ENCODE results near the gene ZFAND6.
"Not testable (repeated sequence)": the region's sequence is repeated elsewhere in the genome, so short reads cannot be mapped to it uniquely, and the experiment has no call there.

Gene ZFAND6

DNA sequence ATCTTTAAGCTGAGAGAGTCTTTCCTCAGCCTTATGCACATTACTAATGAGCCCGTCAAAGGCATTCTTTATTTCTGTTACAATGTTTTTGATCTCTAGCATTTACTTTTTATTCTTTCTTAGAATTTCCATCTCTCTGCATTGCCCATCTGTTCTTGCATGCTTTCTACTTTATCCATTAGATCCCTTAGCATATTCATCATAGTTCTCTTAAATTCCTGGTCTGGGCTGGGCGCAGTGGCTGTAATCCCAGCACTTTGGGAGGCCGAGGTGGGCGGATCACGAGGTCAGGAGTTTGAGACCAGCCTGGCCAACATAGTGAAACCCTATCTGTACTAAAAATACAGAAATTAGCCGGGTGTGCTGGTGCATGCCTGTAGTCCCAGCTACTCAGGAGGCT lies 39.3 kb upstream of the ZFAND6 start:
- not testable (repeated sequence) for H3K27ac ChIP-seq (ENCODE audit: low read depth, low read length); H2AFZ ChIP-seq (ENCODE audit: low read length, unreplicated experiment); H3K4me3 ChIP-seq (ENCODE audit: low read depth, low read length); H3K79me2 ChIP-seq (ENCODE audit: control insufficient read depth, insufficient read depth, low read length, unreplicated experiment); H3K36me3 ChIP-seq (ENCODE audit: insufficient read depth, low read length); H3K4me1 ChIP-seq (ENCODE audit: control insufficient read depth, insufficient read depth, low read length, unreplicated experiment); H3K27me3 ChIP-seq (ENCODE audit: insufficient read depth, low read length)

DNA sequence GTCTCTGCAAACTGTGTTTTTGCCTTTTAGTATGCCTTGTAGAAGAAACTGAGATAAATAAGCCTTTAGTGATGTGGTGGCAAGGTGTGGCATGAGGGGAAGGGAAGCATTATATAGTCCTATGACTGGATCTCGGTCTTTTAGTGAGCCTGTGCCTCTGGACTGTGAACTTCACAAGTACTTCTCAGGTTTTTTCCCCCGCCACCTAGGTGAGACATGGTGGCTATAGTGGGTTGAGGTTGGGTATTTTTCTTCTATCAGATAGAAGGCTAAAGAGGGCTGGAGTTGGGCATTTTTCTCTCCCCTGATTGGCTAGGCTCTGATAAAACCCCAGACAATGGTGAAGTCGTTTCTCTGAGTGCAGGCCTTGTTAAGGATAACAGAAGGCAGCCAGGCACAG lies 38.7 kb upstream of the ZFAND6 start:
- H2AFZ ChIP-seq (ENCODE audit: low read length, unreplicated experiment): no peak overlapping the region
- no peak overlapping the region for H3K27ac ChIP-seq (ENCODE audit: low read depth, low read length)
- no peaks in the 10 kb centered on the region for H3K79me2 ChIP-seq (ENCODE audit: control insufficient read depth, insufficient read depth, low read length, unreplicated experiment)
- H3K27me3 ChIP-seq (ENCODE audit: insufficient read depth, low read length): no peaks in the 10 kb centered on the region
- no peaks in the 10 kb centered on the region for H3K36me3 ChIP-seq (ENCODE audit: insufficient read depth, low read length)
- no peak overlapping the region for H3K4me3 ChIP-seq (ENCODE audit: low read depth, low read length)
- H3K4me1 ChIP-seq (ENCODE audit: control insufficient read depth, insufficient read depth, low read length, unreplicated experiment): no peaks in the 10 kb centered on the region

DNA sequence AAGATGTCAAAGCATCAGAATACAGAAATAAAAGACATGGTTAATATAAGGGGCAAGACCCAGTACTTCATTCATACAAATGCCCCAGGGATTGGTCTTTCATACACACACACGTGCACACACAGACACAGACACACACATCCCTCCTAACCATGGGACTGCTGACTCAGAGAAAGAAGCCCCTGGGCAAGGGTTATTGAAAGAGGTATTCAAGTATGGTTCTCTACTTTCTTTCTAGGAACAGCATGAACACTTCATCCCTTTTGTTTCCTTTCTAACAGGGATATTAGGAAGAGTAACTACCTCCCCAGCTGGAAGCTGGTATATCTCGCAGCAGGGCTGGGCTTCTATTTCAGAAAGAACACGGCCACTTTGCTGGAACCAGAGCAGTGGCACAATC lies 33.2 kb upstream of the ZFAND6 start:
- H3K79me2 ChIP-seq (ENCODE audit: control insufficient read depth, insufficient read depth, low read length, unreplicated experiment): no peaks in the 10 kb centered on the region
- H3K27ac ChIP-seq (ENCODE audit: low read depth, low read length): no peak overlapping the region
- no peaks in the 10 kb centered on the region for H3K4me1 ChIP-seq (ENCODE audit: control insufficient read depth, insufficient read depth, low read length, unreplicated experiment)
- H3K36me3 ChIP-seq (ENCODE audit: insufficient read depth, low read length): no peaks in the 10 kb centered on the region
- no peak overlapping the region for H2AFZ ChIP-seq (ENCODE audit: low read length, unreplicated experiment)
- no peaks in the 10 kb centered on the region for H3K27me3 ChIP-seq (ENCODE audit: insufficient read depth, low read length)
- H3K4me3 ChIP-seq (ENCODE audit: low read depth, low read length): no peak overlapping the region

DNA sequence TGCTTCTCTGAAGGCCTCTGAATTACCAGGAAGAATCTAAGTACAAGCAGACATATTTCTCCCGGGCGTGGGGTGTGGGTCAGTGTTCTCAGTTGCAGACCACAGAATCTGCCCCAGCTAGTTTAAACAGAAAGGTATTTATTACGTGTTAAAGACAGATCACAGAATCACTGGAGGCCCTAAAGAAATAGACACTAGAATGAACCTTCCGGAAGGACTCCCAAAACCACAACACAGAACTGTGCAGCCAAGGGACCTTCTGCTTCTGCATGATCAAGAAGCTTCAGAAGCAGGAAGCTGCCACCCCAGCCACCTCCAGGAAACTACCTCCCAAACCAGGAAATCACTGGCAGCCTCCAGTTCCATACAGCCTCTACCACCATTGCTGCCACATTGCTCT lies 32.7 kb upstream of the ZFAND6 start:
- Histone ChIP-seq H3K4me1 (ENCODE audit: control insufficient read depth, insufficient read depth, low read length, unreplicated experiment) (peaks cover 3% of the 10 kb centered on the region), H3K27me3 (ENCODE audit: insufficient read depth, low read length) (no peaks in the 10 kb centered on the region), H3K36me3 (ENCODE audit: insufficient read depth, low read length) (no peaks in the 10 kb centered on the region), H2AFZ (ENCODE audit: low read length, unreplicated experiment) (no peak overlapping the region), H3K27ac (ENCODE audit: low read depth, low read length) (no peak overlapping the region), H3K79me2 (ENCODE audit: control insufficient read depth, insufficient read depth, low read length, unreplicated experiment) (no peaks in the 10 kb centered on the region), H3K4me3 (ENCODE audit: low read depth, low read length) (no peak overlapping the region)

DNA sequence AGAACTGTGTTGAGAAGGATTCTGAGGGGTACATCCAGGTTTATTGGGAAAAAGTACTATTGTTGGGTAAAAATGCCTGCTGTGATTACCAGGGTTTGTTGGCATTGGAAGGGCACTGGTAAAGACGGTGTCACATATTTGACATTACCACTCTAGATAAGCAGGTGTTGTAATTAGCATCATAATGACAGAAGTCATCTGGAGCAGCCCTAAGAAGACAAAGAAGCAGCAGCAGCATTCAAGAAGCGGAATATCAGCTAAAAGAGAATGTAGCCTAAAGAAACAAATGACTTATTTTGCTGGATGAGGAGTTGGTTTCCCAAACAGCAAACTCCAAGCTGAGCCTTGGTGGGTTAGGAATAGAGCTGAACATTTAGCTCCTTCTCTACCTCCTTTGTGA lies 30.5 kb upstream of the ZFAND6 start:
- H3K4me1 ChIP-seq (ENCODE audit: control insufficient read depth, insufficient read depth, low read length, unreplicated experiment): peaks cover 21% of the 10 kb centered on the region
- H3K4me3 ChIP-seq (ENCODE audit: low read depth, low read length): no peak overlapping the region
- no peaks in the 10 kb centered on the region for H3K79me2 ChIP-seq (ENCODE audit: control insufficient read depth, insufficient read depth, low read length, unreplicated experiment)
- no peaks in the 10 kb centered on the region for H3K27me3 ChIP-seq (ENCODE audit: insufficient read depth, low read length)
- no peak overlapping the region for H2AFZ ChIP-seq (ENCODE audit: low read length, unreplicated experiment)
- no peaks in the 10 kb centered on the region for H3K36me3 ChIP-seq (ENCODE audit: insufficient read depth, low read length)
- H3K27ac ChIP-seq (ENCODE audit: low read depth, low read length): no peak overlapping the region

DNA sequence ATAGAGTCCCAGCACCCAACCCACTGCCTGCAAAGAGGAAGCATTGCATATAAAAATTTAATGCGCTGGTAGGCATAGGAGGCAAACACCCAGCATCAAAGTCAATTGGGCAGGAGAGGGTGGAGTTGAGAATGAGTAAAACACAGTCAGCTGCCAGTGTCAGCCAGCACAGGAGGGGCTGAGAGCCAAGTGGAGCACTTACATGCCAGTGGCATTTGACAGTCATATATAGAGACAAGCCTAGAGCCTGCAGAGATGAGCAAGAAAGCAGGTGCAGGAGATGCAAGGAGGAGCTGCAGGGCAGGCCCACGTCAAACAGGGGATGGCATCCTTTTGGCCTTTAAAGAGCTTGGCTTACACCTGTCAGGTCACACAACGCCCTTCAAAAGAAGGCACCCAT lies 27.6 kb upstream of the ZFAND6 start:
- Histone ChIP-seq H3K27me3 (ENCODE audit: insufficient read depth, low read length) (no peaks in the 10 kb centered on the region), H3K79me2 (ENCODE audit: control insufficient read depth, insufficient read depth, low read length, unreplicated experiment) (no peaks in the 10 kb centered on the region), H3K36me3 (ENCODE audit: insufficient read depth, low read length) (no peaks in the 10 kb centered on the region), H2AFZ (ENCODE audit: low read length, unreplicated experiment) (no peak overlapping the region), H3K4me3 (ENCODE audit: low read depth, low read length) (no peak overlapping the region), H3K27ac (ENCODE audit: low read depth, low read length) (no peak overlapping the region), H3K4me1 (ENCODE audit: control insufficient read depth, insufficient read depth, low read length, unreplicated experiment) (peaks cover 21% of the 10 kb centered on the region)

DNA sequence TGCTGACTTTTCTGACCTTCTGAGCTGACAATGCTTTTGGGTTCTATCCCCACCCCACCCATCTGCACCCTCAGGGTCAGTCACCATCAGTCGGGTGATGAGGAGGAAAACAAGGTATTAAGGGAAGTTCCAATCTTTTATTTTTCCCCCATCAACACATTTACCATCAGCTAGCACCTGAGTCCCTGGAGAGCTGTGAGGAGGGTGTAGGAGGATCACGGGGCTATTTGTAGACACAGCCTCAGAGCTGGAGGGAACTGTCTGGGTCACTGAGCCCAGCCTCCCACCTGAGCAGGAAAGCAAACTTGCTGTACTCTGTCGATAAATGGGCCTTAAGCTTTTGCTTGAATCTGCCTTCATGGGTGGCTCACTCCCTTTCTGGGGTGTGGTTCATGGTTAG lies 24.8 kb upstream of the ZFAND6 start:
- H3K79me2 ChIP-seq (ENCODE audit: control insufficient read depth, insufficient read depth, low read length, unreplicated experiment): no peaks in the 10 kb centered on the region

DNA sequence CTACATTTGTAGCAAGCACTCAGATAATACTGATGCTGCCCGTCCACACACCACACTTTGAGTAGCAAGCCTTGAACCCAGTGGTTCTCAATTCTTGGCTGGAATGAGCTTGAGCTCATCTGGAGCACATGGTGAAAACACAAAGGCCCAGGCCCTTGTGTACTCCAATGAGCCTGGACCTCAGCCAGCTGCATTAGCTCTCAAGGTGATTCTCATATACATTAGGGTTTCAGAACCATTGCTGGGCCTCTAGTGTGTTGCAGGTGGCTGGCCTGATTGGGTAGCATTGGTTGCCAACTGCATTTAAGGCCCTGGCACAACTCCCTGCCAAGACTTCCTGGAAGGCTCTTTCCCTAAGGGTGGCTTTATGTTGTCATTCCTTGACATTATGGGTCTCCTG lies 23.4 kb upstream of the ZFAND6 start:
- no peaks in the 10 kb centered on the region for H3K79me2 ChIP-seq (ENCODE audit: control insufficient read depth, insufficient read depth, low read length, unreplicated experiment)
- peaks cover 21% of the 10 kb centered on the region for H3K4me1 ChIP-seq (ENCODE audit: control insufficient read depth, insufficient read depth, low read length, unreplicated experiment)
- H3K36me3 ChIP-seq (ENCODE audit: insufficient read depth, low read length): no peaks in the 10 kb centered on the region
- no peak overlapping the region for H3K4me3 ChIP-seq (ENCODE audit: low read depth, low read length)
- no peaks in the 10 kb centered on the region for H3K27me3 ChIP-seq (ENCODE audit: insufficient read depth, low read length)
- no peak overlapping the region for H2AFZ ChIP-seq (ENCODE audit: low read length, unreplicated experiment)
- H3K27ac ChIP-seq (ENCODE audit: low read depth, low read length): no peak overlapping the region

More for the DNA sequence above, 24.8 kb upstream of the ZFAND6 start:
- no peaks in the 10 kb centered on the region for H3K27me3 ChIP-seq (ENCODE audit: insufficient read depth, low read length)
- no peak overlapping the region for H2AFZ ChIP-seq (ENCODE audit: low read length, unreplicated experiment)
- H3K4me3 ChIP-seq (ENCODE audit: low read depth, low read length): no peak overlapping the region
- H3K36me3 ChIP-seq (ENCODE audit: insufficient read depth, low read length): no peaks in the 10 kb centered on the region
- H3K4me1 ChIP-seq (ENCODE audit: control insufficient read depth, insufficient read depth, low read length, unreplicated experiment): peaks cover 21% of the 10 kb centered on the region
- H3K27ac ChIP-seq (ENCODE audit: low read depth, low read length): no peak overlapping the region

DNA sequence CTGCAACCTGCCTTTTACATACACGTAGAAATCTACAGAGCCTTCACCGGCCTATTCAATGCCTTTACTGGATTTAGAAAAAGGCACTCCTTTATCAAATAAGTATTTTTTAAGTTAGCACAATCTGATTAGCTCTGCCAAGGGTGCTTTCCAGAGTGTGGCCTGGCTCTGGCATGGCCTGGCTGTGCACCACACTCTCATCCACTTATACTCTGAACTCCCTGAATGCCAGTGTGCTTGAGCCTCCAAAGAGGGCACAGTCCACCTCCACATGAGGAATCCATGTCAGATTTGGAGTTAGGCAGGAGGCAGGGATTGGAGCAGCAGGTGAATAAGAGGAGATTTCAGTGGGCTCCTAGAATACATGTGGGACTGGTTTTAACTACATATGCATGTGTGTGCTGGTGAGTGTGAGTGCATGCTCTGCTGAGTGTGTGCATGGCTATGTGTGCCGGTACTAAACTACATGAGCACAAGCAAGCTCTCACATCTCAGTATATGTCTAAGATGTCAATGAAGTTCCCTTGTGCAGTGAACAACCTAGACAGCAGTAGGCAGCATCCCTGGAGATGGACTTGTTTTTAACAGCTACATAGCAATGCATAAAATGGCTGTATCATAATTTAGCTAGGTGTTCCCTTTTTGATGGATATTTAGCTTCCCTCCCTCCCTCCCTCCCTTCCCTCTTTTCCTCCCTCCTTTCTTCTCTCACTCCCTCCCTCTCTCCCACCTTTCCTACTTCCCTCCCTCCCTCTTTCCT lies 17.8 kb upstream of the ZFAND6 start:
- Histone ChIP-seq H3K4me3 (ENCODE audit: low read depth, low read length) (no peak overlapping the region), H3K36me3 (ENCODE audit: insufficient read depth, low read length) (no peaks in the 10 kb centered on the region), H3K4me1 (ENCODE audit: control insufficient read depth, insufficient read depth, low read length, unreplicated experiment) (no peaks in the 10 kb centered on the region), H3K27me3 (ENCODE audit: insufficient read depth, low read length) (no peaks in the 10 kb centered on the region), H3K79me2 (ENCODE audit: control insufficient read depth, insufficient read depth, low read length, unreplicated experiment) (no peaks in the 10 kb centered on the region), H3K27ac (ENCODE audit: low read depth, low read length) (no peak overlapping the region), H2AFZ (ENCODE audit: low read length, unreplicated experiment) (no peak overlapping the region)

DNA sequence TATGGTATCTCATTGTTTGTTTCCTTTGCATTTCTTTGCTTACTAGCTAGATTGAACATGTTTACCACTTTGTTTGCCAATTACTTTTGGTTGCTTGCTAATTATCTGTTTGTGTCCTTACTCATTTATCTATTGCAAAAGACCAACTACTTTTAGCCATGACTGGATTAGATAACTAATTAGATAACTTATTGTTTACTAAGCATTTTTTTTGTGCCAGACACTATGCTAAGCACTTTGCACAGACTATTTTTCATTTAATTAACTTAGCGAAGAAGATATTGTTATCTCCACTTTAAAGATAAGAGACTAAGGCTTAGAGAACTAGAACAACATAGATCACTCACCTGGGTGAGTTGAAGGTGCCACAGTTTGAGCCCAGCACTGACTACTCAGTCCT lies 16.9 kb upstream of the ZFAND6 start:
- no peaks in the 10 kb centered on the region for H3K4me1 ChIP-seq (ENCODE audit: control insufficient read depth, insufficient read depth, low read length, unreplicated experiment)
- no peak overlapping the region for H3K27ac ChIP-seq (ENCODE audit: low read depth, low read length)
- no peaks in the 10 kb centered on the region for H3K27me3 ChIP-seq (ENCODE audit: insufficient read depth, low read length)
- no peaks in the 10 kb centered on the region for H3K79me2 ChIP-seq (ENCODE audit: control insufficient read depth, insufficient read depth, low read length, unreplicated experiment)
- H3K36me3 ChIP-seq (ENCODE audit: insufficient read depth, low read length): no peaks in the 10 kb centered on the region
- no peak overlapping the region for H2AFZ ChIP-seq (ENCODE audit: low read length, unreplicated experiment)
- H3K4me3 ChIP-seq (ENCODE audit: low read depth, low read length): no peak overlapping the region

DNA sequence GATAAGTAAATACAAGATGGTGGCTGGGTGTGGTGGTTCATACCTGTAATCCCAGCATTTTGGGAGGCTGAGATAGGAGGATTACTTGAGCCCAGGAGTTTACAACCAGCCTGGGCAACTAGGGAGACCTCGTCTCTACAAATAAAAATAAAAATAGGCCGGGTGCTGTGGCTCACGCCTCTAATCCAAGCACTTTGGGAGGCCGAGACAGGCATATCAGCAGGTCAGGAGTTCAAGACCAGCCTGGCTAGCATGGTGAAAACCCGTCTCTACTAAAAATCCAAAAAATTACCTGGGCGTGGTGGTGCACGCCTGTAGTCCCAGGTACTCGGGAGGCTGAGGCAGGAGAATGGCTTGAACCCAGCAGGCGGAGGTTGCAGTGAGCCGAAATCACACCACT lies 14.3 kb upstream of the ZFAND6 start:
- not testable (repeated sequence) for H2AFZ ChIP-seq (ENCODE audit: low read length, unreplicated experiment); H3K27me3 ChIP-seq (ENCODE audit: insufficient read depth, low read length); H3K36me3 ChIP-seq (ENCODE audit: insufficient read depth, low read length); H3K27ac ChIP-seq (ENCODE audit: low read depth, low read length); H3K79me2 ChIP-seq (ENCODE audit: control insufficient read depth, insufficient read depth, low read length, unreplicated experiment); H3K4me1 ChIP-seq (ENCODE audit: control insufficient read depth, insufficient read depth, low read length, unreplicated experiment); H3K4me3 ChIP-seq (ENCODE audit: low read depth, low read length)

Measured in ACC112 (cell line).